HG03060 (cell line): Measurements from ENCODE around the gene PRLHR.

Experiments
- ATAC-seq: cut with Tn5 transposase; IDR thresholded peaks from one replicate; pipeline ENCODE4 v1.9.1; 2021; ENCODE audit warnings: low read depth, moderate number of reproducible peaks; ENCODE audit not compliant: unreplicated experiment

PRLHR gene

DNA sequence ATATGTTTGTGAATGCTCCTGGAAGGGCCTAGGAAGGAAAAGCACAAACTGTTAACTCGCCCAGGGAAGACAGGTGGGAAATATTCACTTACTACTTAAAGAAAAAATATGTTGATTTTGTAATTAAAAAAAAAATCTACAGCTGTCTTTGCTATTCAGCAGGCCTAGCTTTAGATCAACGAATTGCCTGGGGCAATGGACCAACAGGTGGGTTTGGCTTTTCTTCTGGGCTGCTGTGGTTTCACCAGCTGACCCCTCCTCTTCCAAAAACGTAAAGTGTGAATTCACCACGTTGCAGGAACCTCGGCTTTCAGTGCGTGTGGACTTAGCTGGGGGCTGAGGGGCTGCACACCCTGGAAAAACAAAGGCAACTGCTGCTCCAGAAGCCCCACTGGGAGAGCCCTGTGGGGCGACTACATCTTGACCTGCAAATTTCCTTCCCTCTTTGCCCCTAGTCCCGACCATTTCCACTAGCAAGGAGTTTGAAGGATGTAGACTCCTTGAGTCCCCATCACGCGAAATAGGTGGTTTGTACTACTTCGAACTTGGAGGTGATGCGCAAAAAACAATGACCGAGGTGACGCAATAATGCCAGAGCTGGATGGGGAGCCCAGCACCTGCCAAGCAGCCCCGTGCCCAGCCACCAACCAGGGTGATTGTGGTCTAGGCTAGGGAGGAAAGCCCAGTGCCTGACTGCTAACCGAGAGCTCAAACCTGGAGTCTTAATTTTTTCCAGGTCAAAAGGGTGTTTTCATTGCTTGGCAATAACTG lies 7.4 kb downstream of the PRLHR start:
- ATAC-seq: no peak

DNA sequence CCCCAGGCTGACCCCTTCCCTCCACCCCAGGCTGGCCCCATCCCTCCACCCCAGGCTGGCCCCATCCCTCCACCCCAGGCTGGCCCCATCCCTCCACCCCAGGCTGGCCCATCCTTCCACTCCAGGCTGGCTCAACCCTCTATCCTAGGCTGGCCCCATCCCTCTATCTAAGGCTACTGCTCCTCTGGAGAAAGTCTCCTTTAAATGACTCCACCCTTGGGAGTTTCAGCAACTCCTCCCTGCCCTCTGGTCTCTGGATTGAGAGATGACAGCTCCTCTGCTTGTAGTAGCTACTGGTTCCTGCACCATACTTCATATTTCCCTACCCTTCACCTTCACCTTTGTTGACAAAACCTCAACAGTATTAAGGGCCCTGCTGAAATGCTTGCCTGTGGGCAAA lies 8.5 kb downstream of the PRLHR start:
- ATAC-seq: no peak

GRCh38 chr10:118585794-118586193 lies 9.7 kb downstream of the PRLHR start:
- ATAC-seq: no peak

GRCh38 chr10:118585234-118585633 lies 10.2 kb downstream of the PRLHR start:
- ATAC-seq: no peak

DNA sequence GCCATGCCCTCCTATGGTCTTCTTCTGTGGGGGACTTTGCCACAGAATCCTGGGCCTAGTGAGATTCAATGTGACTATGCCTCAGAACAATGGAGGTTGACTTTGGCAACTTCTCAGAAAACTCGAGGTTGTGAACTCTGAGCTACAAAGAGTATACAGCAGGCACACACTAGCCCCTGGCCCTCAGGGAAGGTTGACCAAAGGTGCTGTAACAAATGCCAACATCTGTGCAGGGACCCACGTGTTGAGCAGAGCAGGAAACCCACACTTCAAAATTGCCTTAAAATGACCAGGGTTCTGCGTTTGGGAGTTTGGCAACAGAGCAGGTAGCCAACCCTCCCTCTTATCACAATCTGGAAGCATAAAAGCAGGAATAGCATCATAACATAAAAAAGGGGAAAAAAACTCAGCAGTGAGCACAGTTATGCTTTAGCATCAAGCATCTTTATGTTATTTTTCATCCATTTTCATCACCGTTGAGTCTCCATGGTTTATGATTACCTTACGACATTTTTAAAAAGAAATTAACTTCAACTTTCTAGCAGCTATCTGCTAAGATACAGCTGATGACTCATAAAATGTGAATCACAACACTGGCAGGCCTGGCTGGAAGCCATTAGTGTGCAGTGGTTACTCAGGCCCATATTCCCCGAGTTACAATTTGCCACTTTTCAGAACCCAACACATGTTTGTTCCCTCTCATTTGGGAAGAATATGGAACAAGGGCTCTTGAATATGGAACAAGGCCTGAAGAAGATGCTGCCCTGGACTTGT lies 11.1 kb downstream of the PRLHR start:
- no peak for ATAC-seq

- no peak for ATAC-seq
These were observed 11.8 kb downstream of the PRLHR start for GRCh38 chr10:118583611-118584010.

DNA sequence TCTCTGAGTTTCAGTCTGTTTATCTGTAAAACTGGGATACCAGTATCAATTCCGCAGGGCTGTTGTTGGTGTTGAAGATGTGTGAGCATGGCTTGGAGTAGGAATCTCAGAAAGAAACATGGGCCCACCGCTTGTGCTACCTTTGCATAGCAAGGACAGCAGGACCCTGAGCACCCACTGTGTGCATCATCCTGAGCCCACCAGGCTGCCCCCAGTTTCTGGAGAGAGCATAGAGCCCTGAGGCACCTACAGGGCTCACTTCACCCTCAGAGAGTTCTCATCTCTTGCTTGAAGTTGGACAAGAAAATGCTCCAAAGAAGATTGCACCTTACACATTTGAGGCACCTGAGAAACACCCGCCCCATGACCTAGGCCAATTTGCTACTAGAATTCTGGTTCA lies 12.9 kb downstream of the PRLHR start:
- no peak for ATAC-seq

DNA sequence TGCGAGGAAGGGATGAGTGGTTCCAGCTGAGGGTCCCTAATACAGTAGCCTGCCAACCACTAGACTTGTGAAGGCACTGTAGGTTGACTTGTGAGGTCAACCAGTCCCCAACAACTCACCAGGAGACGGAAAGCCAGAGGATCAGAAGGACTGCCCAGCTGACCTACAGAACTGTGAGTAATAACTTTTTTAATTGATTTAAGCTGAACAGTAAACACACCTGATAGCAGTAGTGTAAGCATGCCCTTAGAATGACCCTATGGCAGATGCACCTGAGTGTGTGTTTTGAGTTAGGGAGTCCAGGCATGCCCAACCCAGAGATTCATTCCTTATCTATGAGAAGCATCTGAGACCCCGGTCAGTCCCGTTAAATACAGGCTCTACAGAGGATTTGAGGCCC lies 14.1 kb downstream of the PRLHR start:
- ATAC-seq: no peak

GRCh38 chr10:118580702-118581101 lies 14.7 kb downstream of the PRLHR start:
- ATAC-seq: no peak

DNA sequence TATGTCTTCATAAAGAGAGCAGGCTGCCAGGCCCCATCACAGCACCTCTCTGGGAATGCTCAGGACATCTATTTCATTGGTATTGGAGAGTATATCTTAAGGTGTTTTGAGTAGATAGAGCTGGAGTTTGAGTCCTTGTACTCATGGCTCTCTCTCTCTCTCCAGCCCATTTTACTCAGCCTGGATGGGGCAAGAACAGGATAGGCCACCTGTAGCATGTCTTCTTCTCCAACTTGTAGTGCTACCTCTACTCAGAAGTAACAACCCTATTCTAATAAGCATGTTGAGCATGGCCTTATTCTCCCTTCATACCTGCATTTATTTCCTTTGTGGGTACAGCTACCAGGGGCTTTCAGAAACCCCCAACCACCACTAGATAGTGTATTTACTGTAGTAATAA lies 21.9 kb downstream of the PRLHR start:
- no peak for ATAC-seq

DNA sequence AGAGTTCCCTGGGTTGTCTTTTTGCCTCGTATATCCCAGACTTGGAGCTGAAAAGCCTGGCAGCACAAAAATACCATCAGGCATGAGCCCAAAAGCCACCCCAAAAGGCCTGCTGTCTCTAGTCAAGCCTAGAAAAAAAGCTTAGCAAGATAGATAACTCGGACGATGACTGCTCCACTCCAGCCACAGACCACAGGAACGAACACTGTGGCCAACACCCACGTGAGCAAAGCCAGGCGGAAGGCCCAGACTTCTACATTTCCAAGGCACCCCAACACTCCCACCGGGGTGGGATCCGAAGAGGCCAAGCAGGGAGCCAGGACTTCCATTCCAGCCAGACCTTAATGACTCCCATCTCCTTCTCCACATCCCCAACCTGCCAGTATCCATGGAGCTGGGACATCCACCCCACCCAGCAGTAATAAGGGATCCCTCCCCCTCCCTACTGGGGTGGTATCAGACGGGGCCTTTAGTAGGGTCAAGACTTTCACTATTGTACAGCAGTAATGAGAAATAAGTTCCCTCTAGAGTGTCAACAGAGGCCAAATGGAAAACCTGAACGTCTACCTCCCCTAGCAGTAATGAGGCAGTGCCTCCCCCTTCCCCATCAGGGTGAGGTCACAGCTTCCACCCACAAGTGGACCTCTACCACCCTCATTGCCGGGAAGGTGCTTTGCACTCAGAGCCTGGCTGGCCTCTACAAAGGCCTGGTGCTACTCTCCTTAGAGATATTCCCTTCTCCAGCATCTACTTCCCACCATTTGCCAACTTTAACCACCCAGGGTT lies 23.0 kb downstream of the PRLHR start:
- no peak for ATAC-seq

DNA sequence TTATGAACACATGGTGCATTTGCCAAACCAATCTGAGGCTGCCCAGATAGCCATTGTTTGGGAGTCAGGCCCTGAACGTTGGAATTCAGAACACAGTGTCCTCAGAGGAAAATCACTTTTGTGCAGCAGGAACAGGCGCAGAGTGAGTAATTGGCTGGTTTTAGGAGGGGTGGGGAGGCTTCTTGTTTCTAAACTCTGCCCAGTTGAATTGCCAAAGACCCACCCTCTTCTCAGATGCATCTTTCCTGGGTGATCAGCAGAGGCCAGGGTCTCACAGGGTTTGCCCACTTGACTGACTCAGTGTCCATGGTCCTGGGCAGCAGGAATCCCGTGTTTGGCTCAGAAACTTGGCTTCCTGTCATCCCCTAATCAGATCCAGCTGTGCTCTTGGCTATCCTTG lies 24.3 kb downstream of the PRLHR start:
- ATAC-seq: no peak

DNA sequence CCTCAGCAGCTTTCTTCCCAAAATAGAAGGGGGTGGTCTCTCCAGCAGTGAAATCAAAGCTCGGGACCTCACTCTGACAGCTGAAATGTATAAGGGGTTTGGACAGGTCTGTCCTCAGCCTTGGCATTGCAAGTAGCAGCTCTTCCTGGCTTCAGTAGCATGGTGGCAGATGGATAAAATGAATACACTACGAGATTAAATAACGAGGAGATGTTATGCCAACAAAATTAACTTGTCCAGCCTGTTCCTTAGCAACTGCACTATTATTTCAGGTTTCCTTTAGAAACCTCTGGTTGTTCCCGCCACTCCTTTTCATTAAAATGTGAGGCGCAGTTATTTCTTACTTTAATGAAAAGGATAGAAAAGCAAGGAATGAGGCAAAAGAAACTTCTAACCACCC lies 24.9 kb downstream of the PRLHR start:
- ATAC-seq: no peak

DNA sequence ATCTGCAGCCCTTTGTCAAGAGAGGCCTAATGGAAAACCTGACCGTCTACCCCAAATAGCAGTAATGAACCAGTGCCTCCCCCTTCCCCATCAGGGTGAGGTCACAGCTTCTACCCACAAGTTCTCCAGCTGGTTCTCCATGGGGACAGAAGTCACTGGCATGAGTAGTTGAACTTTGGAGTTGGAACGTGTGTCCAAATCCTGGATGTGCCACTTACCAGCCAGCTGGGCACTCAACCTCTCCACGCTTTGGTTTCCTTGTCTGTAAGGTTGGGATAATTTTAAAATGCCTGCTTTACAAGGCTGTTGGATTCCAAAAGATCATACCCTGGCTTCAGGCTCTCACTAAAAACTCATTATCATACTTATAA lies 25.6 kb downstream of the PRLHR start:
- ATAC-seq: no peak

- ATAC-seq: no peak
These were observed 26.1 kb downstream of the PRLHR start for GRCh38 chr10:118569241-118569881.

DNA sequence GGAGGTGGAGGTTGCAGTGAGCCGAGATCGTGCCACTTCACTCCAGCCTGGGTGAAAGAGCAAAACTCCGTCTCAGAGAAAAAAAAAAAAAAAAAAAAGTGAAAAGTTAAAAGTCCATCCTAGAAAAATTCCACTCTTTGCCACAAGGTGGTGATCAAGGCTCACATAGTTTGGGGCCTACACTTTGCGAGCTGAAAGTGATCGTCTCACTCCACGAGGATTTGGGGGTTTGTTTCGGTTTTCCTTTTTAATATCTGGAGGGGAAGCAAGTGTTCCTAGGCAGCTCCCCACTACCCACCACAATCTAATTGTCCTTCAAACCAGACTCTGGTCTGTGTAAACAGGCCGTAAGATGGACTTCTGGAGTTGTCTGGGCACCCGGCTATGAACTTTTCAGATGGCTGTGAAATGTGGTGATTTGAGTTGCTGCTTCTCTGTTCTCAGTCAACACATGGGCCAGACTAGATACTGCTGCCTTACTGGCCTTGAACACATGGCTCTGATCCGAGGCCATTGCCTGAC lies 27.1 kb downstream of the PRLHR start:
- no peak for ATAC-seq

DNA sequence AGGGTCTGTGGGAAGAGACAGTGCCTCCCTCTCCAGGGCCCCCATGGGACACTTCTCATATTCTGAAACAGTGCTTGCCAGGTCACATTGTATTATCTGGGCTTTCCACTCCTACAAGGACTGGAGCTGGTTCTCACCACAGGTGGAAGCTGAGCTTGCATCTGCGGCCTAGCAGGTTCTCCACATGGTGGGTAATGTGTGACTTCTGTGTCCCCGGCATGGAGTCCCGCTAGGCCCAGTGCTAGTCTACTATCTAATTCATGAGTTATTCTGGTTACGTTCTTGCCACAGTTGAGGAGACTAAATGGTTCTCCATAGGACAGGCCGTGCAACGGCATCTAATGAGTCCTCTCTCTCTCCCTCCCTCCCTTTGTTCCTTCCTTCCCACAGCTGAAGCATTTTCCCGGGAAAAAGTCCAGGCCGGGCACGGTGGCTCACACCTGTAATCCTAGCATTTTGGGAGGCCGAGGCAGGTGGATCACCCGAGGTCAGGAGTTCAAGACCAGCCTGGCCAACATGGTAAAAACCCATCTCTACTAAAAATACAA lies 27.7 kb downstream of the PRLHR start:
- no peak for ATAC-seq

DNA sequence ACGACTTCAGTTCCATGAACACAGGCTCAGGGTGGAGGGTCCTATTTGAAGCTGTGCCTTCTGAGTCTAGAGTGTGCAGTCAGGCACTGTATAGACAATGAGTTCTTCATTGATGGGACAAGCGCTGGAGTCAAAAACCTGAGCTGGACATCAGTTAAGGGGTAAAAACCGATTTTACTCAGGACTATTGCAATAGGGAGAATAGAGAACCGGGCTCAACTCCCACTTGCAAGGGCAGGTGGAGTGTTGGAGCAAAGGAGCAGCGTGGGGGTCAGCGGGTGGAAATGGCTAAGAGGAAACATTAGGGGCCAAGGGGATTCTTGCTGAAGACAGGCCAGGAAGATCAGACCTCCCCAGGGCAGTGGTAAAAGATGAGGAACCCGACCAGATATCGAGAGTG lies 28.5 kb downstream of the PRLHR start:
- ATAC-seq: no peak

GRCh38 chr10:118565301-118566075 lies 30.0 kb downstream of the PRLHR start:
- no peak for ATAC-seq

DNA sequence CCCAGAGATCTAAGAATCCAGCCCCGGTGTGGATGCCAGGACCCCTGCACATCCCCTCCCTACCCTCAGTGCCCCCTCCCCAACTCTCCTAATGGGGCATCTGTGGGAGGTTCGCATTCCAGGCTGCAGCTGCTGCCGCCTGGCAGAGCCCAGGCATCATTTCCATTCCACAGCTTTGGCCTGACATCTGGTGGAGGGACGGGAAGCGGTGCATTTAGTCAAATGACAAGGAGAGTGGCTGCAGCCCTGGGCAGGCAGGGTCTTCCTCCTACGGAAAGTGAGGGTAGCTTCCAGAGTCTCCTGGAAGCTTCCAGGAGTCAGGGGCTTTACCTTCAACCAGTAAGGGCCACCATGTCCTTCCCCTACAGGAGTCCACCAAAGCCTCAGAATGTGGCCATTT lies 30.8 kb downstream of the PRLHR start:
- no peak for ATAC-seq
